Peyer's patch (tissue), 4 donors: ENCODE results near the gene HDDC3. TPM values are rescaled to one million over a fixed set of nuclear protein-coding genes. Genes with fewer than 3 reads are reported as not detected.

Experiments
- DNase-seq, 3 donors: peaks; one replicate each; pipeline ENCODE4 v3.0.0-alpha.2; 2017 to 2019
- H3K27ac ChIP-seq, 4 donors: fragments of 200-600 bp; sonication (generic); one replicate each; pipeline ENCODE4 v1.5.1; 2016 to 2019
- H3K27me3 ChIP-seq, 2 donors: fragments of 200-600 bp; sonication (generic); one replicate each; pipeline ENCODE4 v1.5.1; 2019
- H3K36me3 ChIP-seq, 3 donors: fragments of 200-600 bp; sonication (generic); one replicate each; pipeline ENCODE4 v1.5.1; 2016 to 2019
- H3K4me1 ChIP-seq, 4 donors: fragments of 200-600 bp; sonication (generic); one replicate each; pipeline ENCODE4 v1.5.1; 2016 to 2019
- H3K4me3 ChIP-seq, 4 donors: fragments of 200-600 bp; sonication (generic); 1 replicate in 3 of 4; 2 replicates in 1 of 4; pipeline ENCODE4 v1.5.1; 2016 to 2019; ENCODE audit warnings: mild to moderate bottlenecking in 1 of 4
- H3K9me3 ChIP-seq, 4 donors: fragments of 200-600 bp; sonication (generic); one replicate each; pipeline ENCODE4 v1.5.1; 2016 to 2019; ENCODE audit warnings: mild to moderate bottlenecking in 1 of 4
- POLR2A ChIP-seq, 2 donors: fragments of 450-650 bp; IDR thresholded peaks; one replicate each; pipeline ENCODE4 v1.5.1; 2017; ENCODE audit warnings: antibody characterized with exemption in 2 of 2, mild to moderate bottlenecking in 2 of 2, moderate library complexity in 2 of 2
- total RNA-seq, 4 donors: library from RNA; depleted of rRNA; stranded (reverse); fragments of >200 nt; gene quantifications; one replicate each; pipeline ENCODE4 v1.1.0, GENCODE V29; 2016
- TF ChIP-seq, protein P1 (sequence below), 6 experiments: fragments of 450-650 bp in 4 of 6; fragments of 200-600 bp in 2 of 6; sonication (generic) in 1 of 6; IDR thresholded peaks; one replicate each; pipeline ENCODE4 v1.5.1; 2017 to 2019; ENCODE audit warnings: antibody characterized with exemption in 6 of 6, mild to moderate bottlenecking in 3 of 6, moderate library complexity in 1 of 6

Gene HDDC3
- total RNA-seq, 4 donors from 2014 or later = 16.5 to 35.6 (median 23.4) TPM

DNA sequence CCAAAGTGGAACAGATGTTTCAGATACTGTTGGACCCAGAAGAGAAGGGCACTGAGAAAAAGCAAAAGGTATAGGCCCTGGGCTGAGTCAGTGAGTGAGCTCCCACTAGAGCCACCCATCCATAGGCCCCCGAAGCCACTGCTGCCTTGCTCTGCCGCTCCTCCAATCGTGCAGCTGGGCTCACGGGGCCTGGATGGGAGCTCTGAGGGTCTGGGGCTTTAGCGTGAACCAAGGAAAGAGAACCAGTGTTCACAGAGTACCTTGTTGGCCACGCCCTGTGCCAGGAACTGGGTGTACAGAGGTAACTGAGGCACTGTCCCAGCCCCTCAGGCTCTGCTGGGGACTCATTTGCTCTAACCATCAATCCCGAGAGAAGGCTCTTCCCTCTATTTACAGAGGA is 7.4 kb upstream of the HDDC3 start:
- H3K27me3 ChIP-seq = no peaks in the 10 kb centered on the region
- no peak overlapping the region for H3K27ac ChIP-seq
- no peak overlapping the region for H3K4me3 ChIP-seq
- H3K4me1 ChIP-seq = peaks cover 0 to 19% (median 6%) of the 10 kb centered on the region in 4 donors
- TF ChIP-seq POLR2A (IDR thresholded peaks at IDR 0.05) = no peak
- TF ChIP-seq, protein P1, sequence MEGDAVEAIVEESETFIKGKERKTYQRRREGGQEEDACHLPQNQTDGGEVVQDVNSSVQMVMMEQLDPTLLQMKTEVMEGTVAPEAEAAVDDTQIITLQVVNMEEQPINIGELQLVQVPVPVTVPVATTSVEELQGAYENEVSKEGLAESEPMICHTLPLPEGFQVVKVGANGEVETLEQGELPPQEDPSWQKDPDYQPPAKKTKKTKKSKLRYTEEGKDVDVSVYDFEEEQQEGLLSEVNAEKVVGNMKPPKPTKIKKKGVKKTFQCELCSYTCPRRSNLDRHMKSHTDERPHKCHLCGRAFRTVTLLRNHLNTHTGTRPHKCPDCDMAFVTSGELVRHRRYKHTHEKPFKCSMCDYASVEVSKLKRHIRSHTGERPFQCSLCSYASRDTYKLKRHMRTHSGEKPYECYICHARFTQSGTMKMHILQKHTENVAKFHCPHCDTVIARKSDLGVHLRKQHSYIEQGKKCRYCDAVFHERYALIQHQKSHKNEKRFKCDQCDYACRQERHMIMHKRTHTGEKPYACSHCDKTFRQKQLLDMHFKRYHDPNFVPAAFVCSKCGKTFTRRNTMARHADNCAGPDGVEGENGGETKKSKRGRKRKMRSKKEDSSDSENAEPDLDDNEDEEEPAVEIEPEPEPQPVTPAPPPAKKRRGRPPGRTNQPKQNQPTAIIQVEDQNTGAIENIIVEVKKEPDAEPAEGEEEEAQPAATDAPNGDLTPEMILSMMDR (IDR thresholded peaks at IDR 0.05) = no peak
- H3K36me3 ChIP-seq = peaks cover 0 to 72% (median 0%) of the 10 kb centered on the region in 3 donors
- no peaks in the 10 kb centered on the region for H3K9me3 ChIP-seq
- DNase-seq = peak in 1 of 3 donors; percentile 7

DNA sequence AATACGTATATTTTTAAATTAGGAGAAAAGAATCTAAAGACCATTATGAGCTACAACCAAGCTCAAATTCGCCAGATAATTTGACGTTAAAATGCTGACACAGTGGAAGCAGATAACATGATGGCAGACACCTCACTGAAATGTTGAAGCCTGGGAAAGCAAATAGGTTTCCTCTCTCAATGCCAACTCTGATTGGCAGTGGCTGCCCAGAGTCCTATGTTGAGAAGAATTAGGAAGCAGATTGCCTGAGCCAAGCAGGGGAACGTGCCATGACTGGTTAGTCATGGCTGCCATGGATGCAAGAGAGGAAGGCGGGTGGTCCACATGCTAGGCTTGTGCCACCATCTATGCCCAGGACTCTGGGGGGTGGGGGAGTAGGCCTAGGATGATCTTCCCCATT is 5.9 kb upstream of the HDDC3 start:
- Histone ChIP-seq H3K4me3 (no peak overlapping the region), H3K27me3 (no peaks in the 10 kb centered on the region), H3K27ac (no peak overlapping the region), H3K36me3 (peaks cover 0 to 57% (median 0%) of the 10 kb centered on the region in 3 donors), H3K9me3 (no peaks in the 10 kb centered on the region), H3K4me1 (peaks cover 0 to 29% (median 6%) of the 10 kb centered on the region in 4 donors)
- DNase-seq = no peak
- no peak for TF ChIP-seq POLR2A (IDR thresholded peaks at IDR 0.05)
- TF ChIP-seq, protein P1 (IDR thresholded peaks at IDR 0.05) = no peak

- no peak for DNase-seq
- Histone ChIP-seq H3K36me3 (peaks cover 0 to 42% (median 0%) of the 10 kb centered on the region in 3 donors), H3K27me3 (no peaks in the 10 kb centered on the region), H3K27ac (no peak overlapping the region), H3K4me3 (no peak overlapping the region), H3K9me3 (no peaks in the 10 kb centered on the region), H3K4me1 (peaks cover 0 to 30% (median 6%) of the 10 kb centered on the region in 4 donors)
- no peak for TF ChIP-seq POLR2A (IDR thresholded peaks at IDR 0.05)
- TF ChIP-seq, protein P1 (IDR thresholded peaks at IDR 0.05) = no peak
Measured at GRCh38 chr15:90936823-90937222, 4.5 kb upstream of the HDDC3 start.

GRCh38 chr15:90934949-90935751 is 2.8 kb upstream of the HDDC3 start, which contains the start of gene UNC45A:
UNC45A (plus strand) TSS chr15:90935285; CDS start chr15:90935325, 40 bp downstream.
- H3K36me3 ChIP-seq = peaks cover 0 to 27% (median 0%) of the 10 kb centered on the region in 3 donors
- H3K27ac ChIP-seq = peak within 1 kb of the TSS; percentile 82 to 86 (median 84)
- peak; percentile 93 to 94 for TF ChIP-seq POLR2A (IDR thresholded peaks at IDR 0.05)
- TF ChIP-seq, protein P1 (IDR thresholded peaks at IDR 0.05) = peak in 1 of 6 experiments; percentile 23
- H3K4me3 ChIP-seq = peak within 1 kb of the TSS; percentile 62 to 88 (median 70)
- H3K4me1 ChIP-seq = peaks cover 3 to 44% (median 15%) of the 10 kb centered on the region in 4 donors
- H3K9me3 ChIP-seq = no peaks in the 10 kb centered on the region
- peak; percentile 97 to 98 (median 98) for DNase-seq
- H3K27me3 ChIP-seq = no peaks in the 10 kb centered on the region

DNA sequence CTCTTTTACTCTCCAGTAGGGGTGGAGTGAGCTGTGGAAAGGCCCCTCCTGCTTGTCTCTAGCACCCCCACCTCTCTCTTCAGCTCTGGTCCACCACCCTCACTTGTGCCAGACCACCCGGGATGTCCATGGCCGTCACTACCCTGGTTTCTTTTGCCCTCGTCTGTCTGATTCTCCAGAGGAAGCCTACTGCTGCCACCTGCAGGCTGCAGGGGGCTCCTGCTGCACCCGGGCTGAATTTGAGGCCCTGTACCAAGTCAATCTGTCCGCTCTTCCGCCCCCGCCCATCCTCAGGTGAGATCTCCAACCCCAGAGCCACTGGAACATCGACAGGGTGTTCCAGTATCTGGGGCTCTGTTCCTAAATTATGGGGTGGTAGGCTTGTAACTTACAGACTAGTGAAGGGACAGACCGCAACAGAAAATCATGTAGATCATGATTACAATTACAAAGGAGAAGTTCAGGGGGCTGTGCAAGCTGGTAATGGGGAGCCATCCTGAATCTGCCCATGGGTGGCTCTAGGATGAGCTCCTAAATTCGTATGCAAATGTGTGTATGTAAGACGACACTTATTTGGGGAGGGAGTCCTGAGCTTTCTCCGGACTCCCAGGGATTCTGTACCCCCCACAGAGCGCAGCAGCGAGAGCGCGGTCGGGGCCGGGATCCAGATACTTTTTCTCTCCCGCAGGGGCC is 2.1 kb upstream of the HDDC3 start:
- peaks cover 3 to 44% (median 15%) of the 10 kb centered on the region in 4 donors for H3K4me1 ChIP-seq
- H3K36me3 ChIP-seq = peaks cover 0 to 19% (median 0%) of the 10 kb centered on the region in 3 donors
- no peaks in the 10 kb centered on the region for H3K9me3 ChIP-seq
- H3K27ac ChIP-seq = peak overlapping the region; percentile 82 to 86 (median 84)
- DNase-seq = peak; percentile 90 to 97 (median 93)
- no peaks in the 10 kb centered on the region for H3K27me3 ChIP-seq
- H3K4me3 ChIP-seq = peak overlapping the region; percentile 62 to 88 (median 70)
- TF ChIP-seq, protein P1 (IDR thresholded peaks at IDR 0.05) = peak; percentile 68 to 90 (median 86)
- TF ChIP-seq POLR2A (IDR thresholded peaks at IDR 0.05) = no peak
